K562 (cell line): Measurements from ENCODE around the gene SPOUT1.

Experiments
- CC2D1A ChIP-seq: fragments of 450-650 bp; IDR thresholded peaks from 2 replicates; pipeline ENCODE4 v1.6.1; 2017; ENCODE audit warnings: mild to moderate bottlenecking
- EZH2 ChIP-seq: IDR thresholded peaks from 2 replicates; pipeline ENCODE4 v1.6.1; 2012; ENCODE audit warnings: low read depth, mild to moderate bottlenecking, inconsistent platforms, low read length, borderline replicate concordance
- NR2C1 ChIP-seq, 2 experiments: fragments of 450-650 bp; IDR thresholded peaks; 2 replicates each; pipeline ENCODE4 v1.6.1; 2017; ENCODE audit warnings: mild to moderate bottlenecking in 2 of 2, antibody characterized with exemption in 1 of 2, inconsistent platforms in 1 of 2, missing compliant biosample characterization in 1 of 2, missing genetic modification characterization in 1 of 2
- POLR2A ChIP-seq: fragments of 450-650 bp; conservative IDR thresholded peaks from 2 replicates; pipeline ENCODE4 v1.6.1; 2016
- POLR2AphosphoS5 ChIP-seq: IDR thresholded peaks from 2 replicates; pipeline ENCODE4 v1.6.1; 2011; ENCODE audit warnings: mild to moderate bottlenecking, low read depth, low read length, moderate library complexity; ENCODE audit not compliant: control insufficient read depth, insufficient read depth
- RFX5 ChIP-seq: IDR thresholded peaks from 2 replicates; pipeline ENCODE4 v1.6.1; 2011; ENCODE audit warnings: low read depth, mild to moderate bottlenecking, improper control_type of control experiment, low read length
- TAF1 ChIP-seq: IDR thresholded peaks from 2 replicates; pipeline ENCODE4 v1.6.1; 2011; ENCODE audit warnings: mild to moderate bottlenecking, low read length, moderate library complexity; ENCODE audit not compliant: insufficient read depth, control insufficient read depth, severe bottlenecking; ENCODE audit errors: extremely low read depth
- ZBTB2 ChIP-seq: fragments of 450-650 bp; IDR thresholded peaks from 2 replicates; pipeline ENCODE4 v1.6.1; 2016; ENCODE audit warnings: antibody characterized with exemption
- ZNF232 ChIP-seq: sonication (generic); formaldehyde crosslinking; IDR thresholded peaks from 2 replicates; pipeline ENCODE4 v1.8.0; 2022; ENCODE audit warnings: mild to moderate bottlenecking, missing genetic modification reagents
- ZNF408 ChIP-seq: fragments of 250-450 bp; sonication (Bioruptor Pico); IDR thresholded peaks from 2 replicates; pipeline ENCODE4 v1.4.0; 2020; ENCODE audit warnings: low read depth, mild to moderate bottlenecking, moderate library complexity
- ZZZ3 ChIP-seq: fragments of 450-650 bp; IDR thresholded peaks from 2 replicates; pipeline ENCODE4 v1.6.1; 2016; ENCODE audit warnings: antibody characterized with exemption, mild to moderate bottlenecking, moderate library complexity
- TF ChIP-seq, protein P1 (sequence below): fragments of 200-800 bp; sonication (Bioruptor generic); IDR thresholded peaks from 2 replicates; pipeline ENCODE4 v1.6.1; 2016; ENCODE audit warnings: missing genetic modification characterization, missing compliant biosample characterization
- TF ChIP-seq, protein P2 (sequence below), 3 experiments: IDR thresholded peaks in 2 of 3; conservative IDR thresholded peaks in 1 of 3; 2 replicates each; pipeline ENCODE4 v1.5.1; 2011 to 2012; ENCODE audit warnings: low read length in 3 of 3, mild to moderate bottlenecking in 3 of 3, control low read depth in 2 of 3, improper control_type of control experiment in 1 of 3, inconsistent platforms in 1 of 3, low read depth in 1 of 3, mixed read lengths in 1 of 3, moderate library complexity in 1 of 3; ENCODE audit not compliant: insufficient read depth in 2 of 3
- TF ChIP-seq, protein P3 (sequence below): sonication (generic); formaldehyde crosslinking; IDR thresholded peaks from 2 replicates; pipeline ENCODE4 v1.8.0; 2022; ENCODE audit warnings: mild to moderate bottlenecking, missing genetic modification reagents

DNA sequence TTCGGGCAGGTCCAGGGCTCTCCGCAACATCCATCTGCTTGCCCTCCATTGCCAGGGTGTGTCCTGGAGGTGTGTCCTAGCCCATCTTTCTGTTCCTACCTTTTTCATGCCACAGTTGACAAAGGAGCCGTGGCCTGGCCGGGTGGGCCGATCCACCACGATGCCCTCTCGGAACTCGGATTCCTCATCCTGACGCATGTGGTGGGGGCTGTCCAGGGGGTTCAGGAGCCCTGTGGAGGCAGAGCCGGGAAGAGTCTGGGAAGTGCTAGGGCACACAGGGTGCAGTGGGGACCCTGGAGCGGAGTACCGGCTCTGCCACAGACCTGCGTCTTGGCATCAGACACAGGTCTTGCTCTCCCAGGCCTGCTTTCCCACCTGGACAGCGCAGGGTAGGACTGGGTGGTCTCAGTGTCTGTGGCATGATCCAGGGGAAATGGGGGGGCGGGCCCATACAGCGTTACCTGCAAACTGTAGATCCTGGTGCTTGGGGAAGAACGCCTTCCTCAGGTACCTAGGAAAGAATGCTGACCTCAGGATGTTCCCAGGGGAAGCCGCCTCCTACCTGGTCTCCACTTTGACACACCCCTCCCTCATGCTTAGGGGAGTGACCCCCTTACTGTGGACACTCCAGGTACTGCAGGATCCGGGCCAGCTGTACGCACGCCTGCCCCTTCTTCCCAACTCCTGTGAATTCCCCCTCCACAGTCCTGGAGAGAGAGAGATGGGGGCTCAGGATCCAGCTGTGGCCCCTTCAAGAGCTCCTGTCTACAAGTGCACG is 3.5 kb downstream of the SPOUT1 start:
- TF ChIP-seq ZZZ3 = no peak
- TF ChIP-seq NR2C1 (IDR thresholded peaks at IDR 0.05) = no peak
- TF ChIP-seq NR2C1 (tag; IDR thresholded peaks at IDR 0.05) = no peak
- no peak for TF ChIP-seq RFX5
- no peak for TF ChIP-seq CC2D1A
- TF ChIP-seq, protein P1, sequence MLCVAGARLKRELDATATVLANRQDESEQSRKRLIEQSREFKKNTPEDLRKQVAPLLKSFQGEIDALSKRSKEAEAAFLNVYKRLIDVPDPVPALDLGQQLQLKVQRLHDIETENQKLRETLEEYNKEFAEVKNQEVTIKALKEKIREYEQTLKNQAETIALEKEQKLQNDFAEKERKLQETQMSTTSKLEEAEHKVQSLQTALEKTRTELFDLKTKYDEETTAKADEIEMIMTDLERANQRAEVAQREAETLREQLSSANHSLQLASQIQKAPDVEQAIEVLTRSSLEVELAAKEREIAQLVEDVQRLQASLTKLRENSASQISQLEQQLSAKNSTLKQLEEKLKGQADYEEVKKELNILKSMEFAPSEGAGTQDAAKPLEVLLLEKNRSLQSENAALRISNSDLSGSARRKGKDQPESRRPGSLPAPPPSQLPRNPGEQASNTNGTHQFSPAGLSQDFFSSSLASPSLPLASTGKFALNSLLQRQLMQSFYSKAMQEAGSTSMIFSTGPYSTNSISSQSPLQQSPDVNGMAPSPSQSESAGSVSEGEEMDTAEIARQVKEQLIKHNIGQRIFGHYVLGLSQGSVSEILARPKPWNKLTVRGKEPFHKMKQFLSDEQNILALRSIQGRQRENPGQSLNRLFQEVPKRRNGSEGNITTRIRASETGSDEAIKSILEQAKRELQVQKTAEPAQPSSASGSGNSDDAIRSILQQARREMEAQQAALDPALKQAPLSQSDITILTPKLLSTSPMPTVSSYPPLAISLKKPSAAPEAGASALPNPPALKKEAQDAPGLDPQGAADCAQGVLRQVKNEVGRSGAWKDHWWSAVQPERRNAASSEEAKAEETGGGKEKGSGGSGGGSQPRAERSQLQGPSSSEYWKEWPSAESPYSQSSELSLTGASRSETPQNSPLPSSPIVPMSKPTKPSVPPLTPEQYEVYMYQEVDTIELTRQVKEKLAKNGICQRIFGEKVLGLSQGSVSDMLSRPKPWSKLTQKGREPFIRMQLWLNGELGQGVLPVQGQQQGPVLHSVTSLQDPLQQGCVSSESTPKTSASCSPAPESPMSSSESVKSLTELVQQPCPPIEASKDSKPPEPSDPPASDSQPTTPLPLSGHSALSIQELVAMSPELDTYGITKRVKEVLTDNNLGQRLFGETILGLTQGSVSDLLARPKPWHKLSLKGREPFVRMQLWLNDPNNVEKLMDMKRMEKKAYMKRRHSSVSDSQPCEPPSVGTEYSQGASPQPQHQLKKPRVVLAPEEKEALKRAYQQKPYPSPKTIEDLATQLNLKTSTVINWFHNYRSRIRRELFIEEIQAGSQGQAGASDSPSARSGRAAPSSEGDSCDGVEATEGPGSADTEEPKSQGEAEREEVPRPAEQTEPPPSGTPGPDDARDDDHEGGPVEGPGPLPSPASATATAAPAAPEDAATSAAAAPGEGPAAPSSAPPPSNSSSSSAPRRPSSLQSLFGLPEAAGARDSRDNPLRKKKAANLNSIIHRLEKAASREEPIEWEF (CRISPR knock-in tag) = no peak
- no peak; the same call in 1 of the 2 replicates for TF ChIP-seq POLR2AphosphoS5
- no peak for TF ChIP-seq EZH2
- no peak for TF ChIP-seq ZBTB2
- TF ChIP-seq TAF1 = no peak
- TF ChIP-seq, protein P2, sequence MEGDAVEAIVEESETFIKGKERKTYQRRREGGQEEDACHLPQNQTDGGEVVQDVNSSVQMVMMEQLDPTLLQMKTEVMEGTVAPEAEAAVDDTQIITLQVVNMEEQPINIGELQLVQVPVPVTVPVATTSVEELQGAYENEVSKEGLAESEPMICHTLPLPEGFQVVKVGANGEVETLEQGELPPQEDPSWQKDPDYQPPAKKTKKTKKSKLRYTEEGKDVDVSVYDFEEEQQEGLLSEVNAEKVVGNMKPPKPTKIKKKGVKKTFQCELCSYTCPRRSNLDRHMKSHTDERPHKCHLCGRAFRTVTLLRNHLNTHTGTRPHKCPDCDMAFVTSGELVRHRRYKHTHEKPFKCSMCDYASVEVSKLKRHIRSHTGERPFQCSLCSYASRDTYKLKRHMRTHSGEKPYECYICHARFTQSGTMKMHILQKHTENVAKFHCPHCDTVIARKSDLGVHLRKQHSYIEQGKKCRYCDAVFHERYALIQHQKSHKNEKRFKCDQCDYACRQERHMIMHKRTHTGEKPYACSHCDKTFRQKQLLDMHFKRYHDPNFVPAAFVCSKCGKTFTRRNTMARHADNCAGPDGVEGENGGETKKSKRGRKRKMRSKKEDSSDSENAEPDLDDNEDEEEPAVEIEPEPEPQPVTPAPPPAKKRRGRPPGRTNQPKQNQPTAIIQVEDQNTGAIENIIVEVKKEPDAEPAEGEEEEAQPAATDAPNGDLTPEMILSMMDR (IDR thresholded peaks at IDR 0.05 in 2 of 3, conservative IDR thresholded peaks at IDR 0.05 in 1 of 3; ENCODE audit: insufficient read depth in 2 of 3, low read depth in 1 of 3, low read length in 3 of 3) = 0 out of 6 replicates have a peak, but pooled peaks of 1 of the 3 experiments have one; percentile 27
- no peak for TF ChIP-seq ZNF232 (CRISPR knock-in tag)
- TF ChIP-seq ZNF408 (CRISPR knock-in tag) = no peak
- no peak for TF ChIP-seq POLR2A
- TF ChIP-seq, protein P3, sequence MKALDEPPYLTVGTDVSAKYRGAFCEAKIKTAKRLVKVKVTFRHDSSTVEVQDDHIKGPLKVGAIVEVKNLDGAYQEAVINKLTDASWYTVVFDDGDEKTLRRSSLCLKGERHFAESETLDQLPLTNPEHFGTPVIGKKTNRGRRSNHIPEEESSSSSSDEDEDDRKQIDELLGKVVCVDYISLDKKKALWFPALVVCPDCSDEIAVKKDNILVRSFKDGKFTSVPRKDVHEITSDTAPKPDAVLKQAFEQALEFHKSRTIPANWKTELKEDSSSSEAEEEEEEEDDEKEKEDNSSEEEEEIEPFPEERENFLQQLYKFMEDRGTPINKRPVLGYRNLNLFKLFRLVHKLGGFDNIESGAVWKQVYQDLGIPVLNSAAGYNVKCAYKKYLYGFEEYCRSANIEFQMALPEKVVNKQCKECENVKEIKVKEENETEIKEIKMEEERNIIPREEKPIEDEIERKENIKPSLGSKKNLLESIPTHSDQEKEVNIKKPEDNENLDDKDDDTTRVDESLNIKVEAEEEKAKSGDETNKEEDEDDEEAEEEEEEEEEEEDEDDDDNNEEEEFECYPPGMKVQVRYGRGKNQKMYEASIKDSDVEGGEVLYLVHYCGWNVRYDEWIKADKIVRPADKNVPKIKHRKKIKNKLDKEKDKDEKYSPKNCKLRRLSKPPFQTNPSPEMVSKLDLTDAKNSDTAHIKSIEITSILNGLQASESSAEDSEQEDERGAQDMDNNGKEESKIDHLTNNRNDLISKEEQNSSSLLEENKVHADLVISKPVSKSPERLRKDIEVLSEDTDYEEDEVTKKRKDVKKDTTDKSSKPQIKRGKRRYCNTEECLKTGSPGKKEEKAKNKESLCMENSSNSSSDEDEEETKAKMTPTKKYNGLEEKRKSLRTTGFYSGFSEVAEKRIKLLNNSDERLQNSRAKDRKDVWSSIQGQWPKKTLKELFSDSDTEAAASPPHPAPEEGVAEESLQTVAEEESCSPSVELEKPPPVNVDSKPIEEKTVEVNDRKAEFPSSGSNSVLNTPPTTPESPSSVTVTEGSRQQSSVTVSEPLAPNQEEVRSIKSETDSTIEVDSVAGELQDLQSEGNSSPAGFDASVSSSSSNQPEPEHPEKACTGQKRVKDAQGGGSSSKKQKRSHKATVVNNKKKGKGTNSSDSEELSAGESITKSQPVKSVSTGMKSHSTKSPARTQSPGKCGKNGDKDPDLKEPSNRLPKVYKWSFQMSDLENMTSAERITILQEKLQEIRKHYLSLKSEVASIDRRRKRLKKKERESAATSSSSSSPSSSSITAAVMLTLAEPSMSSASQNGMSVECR (CRISPR knock-in tag) = no peak
